Stimulated activated CD8-positive, alpha-beta memory T cell treated with anti-CD3 and anti-CD28 coated beads, Interleukin-12 subunit alpha, Interleukin-12 subunit beta, amount 100 ng/mL, for 1 hour (primary cell): Measurements from ENCODE around the gene CNST.

ENCODE experiments used
- DNase-seq: peaks from one replicate; pipeline ENCODE4 v3.0.0-alpha.2; 2020; ENCODE audit warnings: low read depth

CNST gene

GRCh38 chr1:246566128-246566812 lies at the start of gene CNST, which contains the start of gene TFB2M:
TSS of gene CNST (plus strand) at chr1:246566456. CDS start at chr1:246591563, 25,107 bp downstream.
TSS of gene TFB2M (minus strand) at chr1:246566261. CDS start at chr1:246566138, 123 bp downstream.
- peak; percentile 87 for DNase-seq

GRCh38 chr1:246517391-246517790 lies 48.9 kb upstream of the CNST start:
- DNase-seq = no peak

- DNase-seq = no peak
Measured at GRCh38 chr1:246518456-246519205, 47.6 kb upstream of the CNST start.

GRCh38 chr1:246519514-246519913 lies 46.7 kb upstream of the CNST start:
- DNase-seq = no peak

GRCh38 chr1:246526380-246526779 lies 39.9 kb upstream of the CNST start:
- DNase-seq = no peak

- no peak for DNase-seq
Measured at GRCh38 chr1:246526915-246527314, 39.3 kb upstream of the CNST start.

GRCh38 chr1:246527402-246528088 lies 38.7 kb upstream of the CNST start:
- DNase-seq = no peak

GRCh38 chr1:246528933-246529731 lies 37.1 kb upstream of the CNST start:
- no peak for DNase-seq

GRCh38 chr1:246530482-246530881 lies 35.8 kb upstream of the CNST start:
- DNase-seq = no peak

- DNase-seq = no peak
Measured at GRCh38 chr1:246532519-246532918, 33.7 kb upstream of the CNST start.

GRCh38 chr1:246533371-246533905 lies 32.8 kb upstream of the CNST start:
- no peak for DNase-seq

GRCh38 chr1:246534114-246534513 lies 32.1 kb upstream of the CNST start:
- no peak for DNase-seq

- no peak for DNase-seq
Measured at GRCh38 chr1:246537441-246537840, 28.8 kb upstream of the CNST start.

- no peak for DNase-seq
Measured at GRCh38 chr1:246537887-246538286, 28.4 kb upstream of the CNST start.

- DNase-seq = no peak
Measured at GRCh38 chr1:246540738-246541491, 25.3 kb upstream of the CNST start.

- DNase-seq = no peak
Measured at GRCh38 chr1:246544001-246544400, 22.3 kb upstream of the CNST start.

- no peak for DNase-seq
Measured at GRCh38 chr1:246549665-246550064, 16.6 kb upstream of the CNST start.

GRCh38 chr1:246550402-246550801 lies 15.9 kb upstream of the CNST start:
- DNase-seq = no peak

GRCh38 chr1:246552110-246552509 lies 14.1 kb upstream of the CNST start:
- DNase-seq = no peak

GRCh38 chr1:246554201-246554600 lies 12.1 kb upstream of the CNST start:
- DNase-seq = no peak

- DNase-seq = no peak
Measured at GRCh38 chr1:246558041-246558440, 8.2 kb upstream of the CNST start.
